ENCODE measurements around the gene CHD2.

Gene CHD2

GRCh38 chr15:92892201-92892555 is 7.9 kb upstream of the CHD2 start:
- TF ChIP-seq POLR2AphosphoS5 (IDR thresholded peaks at IDR 0.05; ENCODE audit: low read depth, low read length) (no peak), REST (IDR thresholded peaks at IDR 0.05; ENCODE audit: insufficient read depth in 1 of 2, low read depth in 2 of 2, low read length in 2 of 2) (no peak), FOXP2 (optimal IDR thresholded peaks at IDR 0.05; ENCODE audit: borderline replicate concordance, extremely low read depth, extremely low read length, insufficient read depth) (no peak), TAF1 (IDR thresholded peaks at IDR 0.05; ENCODE audit: borderline replicate concordance, insufficient read depth, low read length) (no peak), SIN3A (IDR thresholded peaks at IDR 0.05; ENCODE audit: borderline replicate concordance, insufficient read depth, low read length) (no peak)

GRCh38 chr15:92893200-92893599 is 6.9 kb upstream of the CHD2 start:
- no peak for TF ChIP-seq POLR2AphosphoS5 (IDR thresholded peaks at IDR 0.05; ENCODE audit: low read depth, low read length)
- TF ChIP-seq TAF1 (IDR thresholded peaks at IDR 0.05; ENCODE audit: borderline replicate concordance, insufficient read depth, low read length): no peak
- no peak for TF ChIP-seq REST (IDR thresholded peaks at IDR 0.05; ENCODE audit: insufficient read depth in 1 of 2, low read depth in 2 of 2, low read length in 2 of 2)
- TF ChIP-seq SIN3A (IDR thresholded peaks at IDR 0.05; ENCODE audit: borderline replicate concordance, insufficient read depth, low read length): no peak
- no peak for TF ChIP-seq FOXP2 (optimal IDR thresholded peaks at IDR 0.05; ENCODE audit: borderline replicate concordance, extremely low read depth, extremely low read length, insufficient read depth)

GRCh38 chr15:92896561-92896960 is 3.6 kb upstream of the CHD2 start:
- no peak for TF ChIP-seq SIN3A (IDR thresholded peaks at IDR 0.05; ENCODE audit: borderline replicate concordance, insufficient read depth, low read length)
- TF ChIP-seq POLR2AphosphoS5 (IDR thresholded peaks at IDR 0.05; ENCODE audit: low read depth, low read length): no peak
- TF ChIP-seq FOXP2 (optimal IDR thresholded peaks at IDR 0.05; ENCODE audit: borderline replicate concordance, extremely low read depth, extremely low read length, insufficient read depth): no peak
- no peak for TF ChIP-seq TAF1 (IDR thresholded peaks at IDR 0.05; ENCODE audit: borderline replicate concordance, insufficient read depth, low read length)
- TF ChIP-seq REST (IDR thresholded peaks at IDR 0.05; ENCODE audit: insufficient read depth in 1 of 2, low read depth in 2 of 2, low read length in 2 of 2): no peak

GRCh38 chr15:92897620-92898019 is 2.5 kb upstream of the CHD2 start:
- no peak for TF ChIP-seq SIN3A (IDR thresholded peaks at IDR 0.05; ENCODE audit: borderline replicate concordance, insufficient read depth, low read length)
- no peak for TF ChIP-seq TAF1 (IDR thresholded peaks at IDR 0.05; ENCODE audit: borderline replicate concordance, insufficient read depth, low read length)
- TF ChIP-seq FOXP2 (optimal IDR thresholded peaks at IDR 0.05; ENCODE audit: borderline replicate concordance, extremely low read depth, extremely low read length, insufficient read depth): no peak
- no peak for TF ChIP-seq POLR2AphosphoS5 (IDR thresholded peaks at IDR 0.05; ENCODE audit: low read depth, low read length)
- TF ChIP-seq REST (IDR thresholded peaks at IDR 0.05; ENCODE audit: insufficient read depth in 1 of 2, low read depth in 2 of 2, low read length in 2 of 2): no peak

Measured in PFSK-1 (cell line).